ENCODE data around the gene NCK1. TPM values are rescaled to one million over a fixed set of nuclear protein-coding genes. Genes with fewer than 3 reads are reported as not detected.

NCK1 gene
- total and polyA plus RNA-seq, 11 donors: 6.5 to 36.0 (median 23.3) TPM

- H3K4me3 ChIP-seq: no peak overlapping the region
- H3K27ac ChIP-seq: no peak overlapping the region
- peaks cover 0 to 8% (median 3%) of the 10 kb centered on the region in 12 donors for H3K4me1 ChIP-seq
- H3K36me3 ChIP-seq: peaks cover 0 to 28% (median 0%) of the 10 kb centered on the region in 9 donors
- ATAC-seq (no peak), DNase-seq (no peak)
- 71 to 88% (median 83%) methylated on average over 1 of the region's 1 CpG for WGBS, 4 donors
- TF ChIP-seq POLR2A (IDR thresholded peaks at IDR 0.05) (no peak), CTCF (IDR thresholded peaks at IDR 0.05) (no peak)
- no peaks in the 10 kb centered on the region for H3K27me3 ChIP-seq
- no peaks in the 10 kb centered on the region for H3K9me3 ChIP-seq
- intact Hi-C loops (cut with DNase I): no loop called here
Observed at GRCh38 chr3:136844724-136845123, 17.3 kb upstream of the NCK1 start.

- TF ChIP-seq POLR2A (IDR thresholded peaks at IDR 0.05) (no peak), CTCF (IDR thresholded peaks at IDR 0.05) (no peak)
- Histone ChIP-seq H3K36me3 (peaks cover 0 to 13% (median 5%) of the 10 kb centered on the region in 9 donors), H3K4me3 (no peak overlapping the region), H3K27ac (peak overlapping the region in 5 of 12 donors; percentile 6 to 20 (median 17)), H3K27me3 (no peaks in the 10 kb centered on the region), H3K9me3 (no peaks in the 10 kb centered on the region), H3K4me1 (peaks cover 0 to 21% (median 0%) of the 10 kb centered on the region in 12 donors)
- ATAC-seq: peak in 1 of 4 donors; percentile 42
- no peak for DNase-seq
- intact Hi-C loops (cut with DNase I): loop anchor here in 1 of 10 donors (10.0 kb wide), 1 partner anchor 143 kb away; no protein-coding TSS in a partner anchor
- 44 to 68% (median 62%) methylated on average over 4 of the region's 4 CpGs for WGBS, 4 donors
Observed at GRCh38 chr3:136852180-136852579, 9.8 kb upstream of the NCK1 start.

GRCh38 chr3:136856665-136857064, 5.3 kb upstream of the NCK1 start:
- peak overlapping the region in 1 of 12 donors; percentile 16 for H3K27ac ChIP-seq
- ATAC-seq (no peak), DNase-seq (no peak)
- no peak overlapping the region for H3K4me3 ChIP-seq
- H3K36me3 ChIP-seq: peaks cover 0 to 13% (median 5%) of the 10 kb centered on the region in 9 donors
- intact Hi-C loops (cut with DNase I): loop anchor here in 2 of 10 donors (5.0 to 10.0 kb wide), 2 partner anchors 34 to 138 kb away; no protein-coding TSS in a partner anchor
- H3K27me3 ChIP-seq: no peaks in the 10 kb centered on the region
- H3K4me1 ChIP-seq: peaks cover 0 to 57% (median 15%) of the 10 kb centered on the region in 12 donors
- TF ChIP-seq POLR2A (IDR thresholded peaks at IDR 0.05): no peak
- TF ChIP-seq CTCF (IDR thresholded peaks at IDR 0.05): no peak
- no peaks in the 10 kb centered on the region for H3K9me3 ChIP-seq

GRCh38 chr3:136858381-136858780, 3.6 kb upstream of the NCK1 start:
- intact Hi-C loops (cut with DNase I): loop anchor here in 2 of 10 donors (5.0 to 10.0 kb wide), 2 partner anchors 36 to 136 kb away; no protein-coding TSS in a partner anchor
- H3K4me3 ChIP-seq: no peak overlapping the region
- no peaks in the 10 kb centered on the region for H3K27me3 ChIP-seq
- no peaks in the 10 kb centered on the region for H3K9me3 ChIP-seq
- peaks cover 0 to 58% (median 19%) of the 10 kb centered on the region in 12 donors for H3K4me1 ChIP-seq
- H3K36me3 ChIP-seq: peaks cover 0 to 13% (median 5%) of the 10 kb centered on the region in 9 donors
- DNase-seq (peak in 1 of 5 donors; percentile 20), ATAC-seq (no peak)
- TF ChIP-seq CTCF (IDR thresholded peaks at IDR 0.05): no peak
- TF ChIP-seq POLR2A (IDR thresholded peaks at IDR 0.05): no peak
- H3K27ac ChIP-seq: peak overlapping the region in 7 of 12 donors; percentile 3 to 64 (median 32)
